ENCODE data around the gene GAB4.

Gene GAB4

DNA sequence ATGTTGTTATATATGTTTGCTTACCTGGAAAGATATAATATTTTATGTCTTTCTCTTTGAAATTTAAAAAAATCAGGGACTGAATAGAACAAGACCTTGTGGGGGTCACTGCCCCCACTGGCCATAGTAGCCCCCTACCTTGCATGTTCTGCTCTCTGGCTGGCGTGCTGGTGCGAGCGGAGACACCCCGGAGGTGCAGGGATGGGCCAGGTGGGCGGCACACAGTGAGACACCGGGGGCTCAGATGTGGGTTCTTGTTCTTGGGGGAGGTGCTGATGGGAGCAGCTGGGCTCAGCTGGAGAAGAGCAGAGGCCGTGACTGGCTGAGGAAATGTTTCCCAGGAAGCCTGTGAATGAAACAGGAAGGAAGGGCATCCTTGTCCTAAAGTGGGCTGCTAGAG is 20.2 kb downstream of the GAB4 start:
- H3K27ac ChIP-seq (ENCODE audit: low read length), result no peak overlapping the region
- no peak for DNase-seq (ENCODE audit: low read depth, low spot score)
- WGBS (ENCODE audit: insufficient coverage, insufficient read length), result no CpG with 5 or more reads among the region's 7 CpGs
- H3K4me1 ChIP-seq (ENCODE audit: control insufficient read depth, insufficient read depth, low read length), result no peaks in the 10 kb centered on the region
- H3K9me3 ChIP-seq (ENCODE audit: control insufficient read depth, insufficient read depth, low read length), result peaks cover 4% of the 10 kb centered on the region
- H3K27me3 ChIP-seq (ENCODE audit: control insufficient read depth, insufficient read depth, low read length), result no peaks in the 10 kb centered on the region
- H3K4me3 ChIP-seq (ENCODE audit: low read length), result no peak overlapping the region
- no peaks in the 10 kb centered on the region; the same call in 1 of the 2 replicates for H3K36me3 ChIP-seq (ENCODE audit: control insufficient read depth, insufficient read depth, low read length)

DNA sequence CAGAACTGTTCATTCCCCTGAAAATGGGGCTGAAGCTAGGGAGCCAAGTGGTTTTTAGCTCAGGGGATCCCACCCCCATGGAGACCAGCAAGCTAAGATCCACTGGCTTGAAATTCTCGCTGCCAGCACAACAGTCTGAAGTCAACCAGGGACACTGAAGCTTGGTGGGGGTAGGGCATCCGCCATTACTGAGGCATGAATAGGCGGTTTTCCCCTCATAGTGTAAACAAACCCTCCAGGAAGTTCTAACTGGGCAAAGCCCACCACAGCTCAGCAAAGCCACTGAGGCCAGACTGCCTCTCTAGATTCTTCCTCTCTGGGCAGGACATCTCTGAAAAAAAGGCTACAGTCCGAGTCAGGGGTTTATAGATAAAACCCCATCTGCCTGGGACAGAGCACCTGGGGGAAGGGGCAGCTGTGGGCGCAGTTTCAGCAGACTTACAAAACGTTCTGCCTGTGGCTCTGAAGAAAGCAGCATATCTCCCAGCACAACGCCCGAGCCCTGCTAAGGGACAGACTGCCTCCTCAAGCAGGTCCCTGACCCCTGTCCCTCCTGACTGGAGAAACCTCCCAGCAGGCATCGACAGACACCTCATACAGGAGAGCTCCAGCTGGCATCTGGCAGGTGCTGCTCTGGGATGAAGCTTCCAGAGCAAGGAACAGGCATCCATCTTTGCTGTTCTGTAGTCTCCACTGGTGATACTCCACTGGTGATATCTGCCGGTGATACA is 32.7 kb downstream of the GAB4 start:
- H3K9me3 ChIP-seq (ENCODE audit: control insufficient read depth, insufficient read depth, low read length), result no peaks in the 10 kb centered on the region
- no peaks in the 10 kb centered on the region; the same call in 1 of the 2 replicates for H3K4me1 ChIP-seq (ENCODE audit: control insufficient read depth, insufficient read depth, low read length)
- H3K4me3 ChIP-seq (ENCODE audit: low read length), result no peak overlapping the region
- no CpG with 5 or more reads among the region's 10 CpGs for WGBS (ENCODE audit: insufficient coverage, insufficient read length)
- no peaks in the 10 kb centered on the region for H3K27me3 ChIP-seq (ENCODE audit: control insufficient read depth, insufficient read depth, low read length)
- H3K27ac ChIP-seq (ENCODE audit: low read length), result no peak overlapping the region
- no peak for DNase-seq (ENCODE audit: low read depth, low spot score)
- no peaks in the 10 kb centered on the region for H3K36me3 ChIP-seq (ENCODE audit: control insufficient read depth, insufficient read depth, low read length)

DNA sequence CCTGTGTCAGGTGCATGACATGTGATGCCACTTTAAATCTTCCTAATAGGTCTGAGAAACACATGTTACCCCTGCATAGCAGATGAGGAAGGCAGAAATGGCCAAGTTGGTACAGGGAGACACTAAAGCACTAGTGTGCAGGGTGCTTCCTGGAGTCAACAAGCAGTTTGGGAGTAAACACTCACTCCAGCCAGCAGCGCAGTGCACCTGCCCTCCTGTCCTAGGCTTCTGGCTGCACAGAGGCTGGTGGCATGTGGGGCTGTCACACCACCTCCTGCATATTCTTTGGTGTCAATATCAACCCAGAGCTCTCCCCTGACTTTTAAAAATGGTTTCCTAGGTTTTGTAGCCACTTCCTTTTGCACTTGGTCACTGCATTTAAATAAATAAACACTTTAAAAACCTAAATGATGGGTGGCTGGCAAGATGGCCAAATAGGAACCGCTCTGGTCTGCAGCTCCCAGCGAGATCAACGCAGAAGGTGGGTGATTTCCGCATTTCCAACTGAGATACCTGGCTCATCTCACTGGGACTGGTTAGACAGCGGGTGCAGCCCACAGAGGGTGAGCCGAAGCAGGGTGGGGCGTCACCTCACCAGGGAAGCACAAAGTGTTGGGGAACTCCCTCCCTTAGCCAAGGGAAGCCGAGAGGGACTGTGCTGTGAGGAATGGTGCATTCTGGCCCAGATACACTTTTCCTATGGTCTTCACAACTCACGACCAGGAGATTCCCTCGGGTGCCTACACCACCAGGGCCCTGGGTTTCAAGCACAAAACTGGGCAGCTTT is 33.5 kb downstream of the GAB4 start:
- no peaks in the 10 kb centered on the region; the same call in 1 of the 2 replicates for H3K4me1 ChIP-seq (ENCODE audit: control insufficient read depth, insufficient read depth, low read length)
- no CpG with 5 or more reads among the region's 11 CpGs for WGBS (ENCODE audit: insufficient coverage, insufficient read length)
- H3K4me3 ChIP-seq (ENCODE audit: low read length), result no peak overlapping the region
- DNase-seq (ENCODE audit: low read depth, low spot score), result no peak
- no peak overlapping the region for H3K27ac ChIP-seq (ENCODE audit: low read length)
- H3K9me3 ChIP-seq (ENCODE audit: control insufficient read depth, insufficient read depth, low read length), result no peaks in the 10 kb centered on the region
- no peaks in the 10 kb centered on the region for H3K36me3 ChIP-seq (ENCODE audit: control insufficient read depth, insufficient read depth, low read length)
- H3K27me3 ChIP-seq (ENCODE audit: control insufficient read depth, insufficient read depth, low read length), result no peaks in the 10 kb centered on the region

DNA sequence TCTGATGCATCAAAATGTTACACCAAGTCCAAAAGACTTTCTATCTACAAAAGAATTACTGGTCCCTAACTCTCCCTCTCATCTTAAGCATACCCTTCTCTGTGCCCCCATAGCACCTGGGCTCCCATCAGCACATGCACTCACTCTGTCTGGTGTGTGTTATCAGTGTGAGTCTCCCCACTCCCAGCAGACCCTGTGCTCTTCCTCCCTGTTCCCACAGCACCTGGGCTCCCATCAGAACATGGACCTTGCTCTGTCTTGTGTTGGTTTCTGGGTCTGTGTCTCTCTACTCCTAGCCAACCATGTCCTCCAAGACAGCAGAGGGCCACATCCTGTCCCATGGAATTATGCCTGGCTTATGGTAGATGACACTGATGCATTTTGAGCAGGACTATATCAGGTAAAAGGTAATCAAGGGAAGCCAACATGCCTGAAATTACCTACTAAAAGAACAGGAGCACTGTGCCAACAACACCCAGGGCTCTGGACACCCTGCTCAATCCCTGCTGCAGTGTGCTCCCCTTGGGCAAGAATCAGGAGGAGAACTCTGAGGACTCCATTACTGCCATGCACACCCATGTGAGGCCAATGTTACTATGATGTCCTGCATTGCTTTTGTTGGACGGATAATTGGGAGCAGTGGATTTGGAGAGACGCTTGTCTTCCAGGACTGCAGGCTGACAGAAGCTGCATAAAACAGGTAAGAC is 34.3 kb downstream of the GAB4 start:
- Histone ChIP-seq H3K4me1 (ENCODE audit: control insufficient read depth, insufficient read depth, low read length) (no peaks in the 10 kb centered on the region; the same call in 1 of the 2 replicates), H3K4me3 (ENCODE audit: low read length) (no peak overlapping the region), H3K9me3 (ENCODE audit: control insufficient read depth, insufficient read depth, low read length) (no peaks in the 10 kb centered on the region), H3K36me3 (ENCODE audit: control insufficient read depth, insufficient read depth, low read length) (no peaks in the 10 kb centered on the region), H3K27me3 (ENCODE audit: control insufficient read depth, insufficient read depth, low read length) (no peaks in the 10 kb centered on the region), H3K27ac (ENCODE audit: low read length) (no peak overlapping the region)
- no peak for DNase-seq (ENCODE audit: low read depth, low spot score)
- WGBS (ENCODE audit: insufficient coverage, insufficient read length), result no CpG with 5 or more reads among the region's 2 CpGs

DNA sequence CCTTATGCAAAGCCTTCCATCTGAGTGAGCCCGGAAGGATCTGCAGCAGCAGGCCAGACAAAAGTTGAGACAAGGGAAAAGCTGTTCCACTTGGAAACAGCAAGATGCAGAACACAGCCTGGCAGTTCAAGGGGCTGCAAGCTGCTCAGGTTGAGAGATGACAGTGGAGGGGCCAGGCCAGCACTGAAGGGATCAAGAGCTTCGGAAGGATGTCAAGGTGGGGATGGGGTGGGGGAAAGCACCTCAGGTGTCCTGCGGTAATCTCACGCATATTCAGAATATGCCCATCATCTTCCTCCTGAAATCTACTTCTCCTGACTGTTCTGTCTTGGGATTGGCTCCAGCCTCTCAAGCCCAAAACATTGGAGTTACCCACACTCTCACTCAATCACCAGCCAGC is 35.7 kb downstream of the GAB4 start:
- Histone ChIP-seq H3K27ac (ENCODE audit: low read length) (no peak overlapping the region), H3K36me3 (ENCODE audit: control insufficient read depth, insufficient read depth, low read length) (no peaks in the 10 kb centered on the region), H3K4me1 (ENCODE audit: control insufficient read depth, insufficient read depth, low read length) (no peaks in the 10 kb centered on the region; the same call in 1 of the 2 replicates), H3K27me3 (ENCODE audit: control insufficient read depth, insufficient read depth, low read length) (no peaks in the 10 kb centered on the region), H3K4me3 (ENCODE audit: low read length) (no peak overlapping the region), H3K9me3 (ENCODE audit: control insufficient read depth, insufficient read depth, low read length) (no peaks in the 10 kb centered on the region)
- no CpG with 5 or more reads among the region's 4 CpGs for WGBS (ENCODE audit: insufficient coverage, insufficient read length)
- DNase-seq (ENCODE audit: low read depth, low spot score), result no peak

DNA sequence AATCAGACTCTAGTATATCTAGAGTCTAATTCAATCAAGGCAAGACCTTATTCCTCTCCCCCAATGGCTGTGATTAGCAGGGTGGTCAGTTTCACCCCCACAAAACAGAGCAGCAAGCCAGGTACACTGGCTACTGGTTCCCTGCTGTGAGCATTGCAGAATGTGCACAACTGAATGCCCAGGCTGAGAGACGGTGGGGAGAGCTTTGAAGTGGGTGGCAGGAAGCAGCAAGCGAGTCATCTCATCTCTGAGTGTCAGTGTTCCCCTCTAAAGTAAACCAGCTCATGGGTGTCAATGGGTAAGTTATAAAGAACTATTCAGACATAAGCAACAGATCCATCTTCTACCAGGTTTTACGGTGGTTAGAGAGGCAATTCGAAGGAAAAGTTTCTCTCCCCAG is 37.6 kb downstream of the GAB4 start:
- Histone ChIP-seq H3K27ac (ENCODE audit: low read length) (no peak overlapping the region), H3K4me1 (ENCODE audit: control insufficient read depth, insufficient read depth, low read length) (no peaks in the 10 kb centered on the region; the same call in 1 of the 2 replicates), H3K9me3 (ENCODE audit: control insufficient read depth, insufficient read depth, low read length) (no peaks in the 10 kb centered on the region), H3K27me3 (ENCODE audit: control insufficient read depth, insufficient read depth, low read length) (no peaks in the 10 kb centered on the region), H3K4me3 (ENCODE audit: low read length) (no peak overlapping the region), H3K36me3 (ENCODE audit: control insufficient read depth, insufficient read depth, low read length) (no peaks in the 10 kb centered on the region)
- DNase-seq (ENCODE audit: low read depth, low spot score), result no peak
- no CpG with 5 or more reads among the region's 4 CpGs for WGBS (ENCODE audit: insufficient coverage, insufficient read length)

DNA sequence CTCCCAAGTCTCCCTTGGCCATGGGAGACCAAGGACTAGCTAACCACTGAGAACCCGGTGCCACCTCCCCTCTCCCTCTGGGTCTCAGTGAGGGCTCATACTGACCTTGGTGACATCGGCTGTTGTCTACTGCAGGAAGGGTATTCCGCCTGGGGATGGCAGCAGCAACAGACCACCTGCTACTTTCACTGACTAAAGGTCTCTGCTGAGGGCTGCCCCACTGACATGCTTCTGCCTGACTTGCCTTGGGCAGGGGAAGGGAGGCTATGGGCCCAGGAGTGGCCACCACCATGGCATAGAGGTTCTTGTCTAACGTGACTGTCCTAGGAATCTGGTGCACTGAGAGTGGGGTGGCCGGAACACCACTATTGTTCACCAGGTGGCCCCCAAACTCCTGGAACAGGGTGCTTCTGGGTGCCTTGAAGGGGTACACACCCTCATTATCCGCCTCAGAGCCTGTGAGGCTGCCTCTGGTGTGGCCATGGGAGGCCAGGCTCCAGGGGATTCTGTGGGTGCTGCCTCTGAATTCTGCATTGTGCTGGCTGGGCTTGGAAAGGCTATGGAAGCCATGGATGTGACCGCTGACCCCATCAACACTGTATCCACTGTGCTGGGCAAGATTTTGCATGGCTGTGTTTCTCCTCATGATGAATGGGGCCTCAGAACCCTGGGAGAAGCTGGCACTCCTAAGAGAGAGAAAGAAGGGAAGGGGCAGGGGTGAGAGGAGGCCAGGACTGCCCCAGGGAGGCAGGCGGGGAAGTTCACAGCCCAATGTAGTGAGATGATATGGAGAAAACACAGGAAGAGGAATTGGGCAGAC is 38.3 kb downstream of the GAB4 start:
- Histone ChIP-seq H3K27me3 (ENCODE audit: control insufficient read depth, insufficient read depth, low read length) (no peaks in the 10 kb centered on the region), H3K36me3 (ENCODE audit: control insufficient read depth, insufficient read depth, low read length) (no peaks in the 10 kb centered on the region), H3K4me3 (ENCODE audit: low read length) (no peak overlapping the region), H3K4me1 (ENCODE audit: control insufficient read depth, insufficient read depth, low read length) (no peaks in the 10 kb centered on the region), H3K9me3 (ENCODE audit: control insufficient read depth, insufficient read depth, low read length) (no peaks in the 10 kb centered on the region), H3K27ac (ENCODE audit: low read length) (no peak overlapping the region)
- DNase-seq (ENCODE audit: low read depth, low spot score), result no peak
- no CpG with 5 or more reads among the region's 8 CpGs for WGBS (ENCODE audit: insufficient coverage, insufficient read length)

DNA sequence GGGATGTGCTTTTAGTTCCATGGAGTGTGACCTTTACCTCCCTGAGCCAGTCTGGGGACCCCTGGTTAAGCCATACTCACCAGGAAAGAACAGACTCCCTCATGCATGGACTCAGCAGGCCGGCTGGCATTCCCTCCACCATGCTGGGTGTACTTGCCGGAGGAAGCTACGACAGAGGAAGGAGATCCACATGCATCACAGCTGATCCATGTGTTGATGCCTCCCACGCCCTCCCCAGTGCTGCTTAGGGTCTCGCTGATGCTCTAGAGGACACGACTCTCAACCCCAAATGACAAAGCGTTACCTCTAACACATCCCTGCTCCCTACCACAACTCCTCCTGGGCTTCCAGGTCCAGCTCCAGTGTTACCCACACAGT is 39.8 kb downstream of the GAB4 start:
- no peak overlapping the region for H3K4me3 ChIP-seq (ENCODE audit: low read length)
- no peaks in the 10 kb centered on the region for H3K36me3 ChIP-seq (ENCODE audit: control insufficient read depth, insufficient read depth, low read length)
- H3K27me3 ChIP-seq (ENCODE audit: control insufficient read depth, insufficient read depth, low read length), result no peaks in the 10 kb centered on the region
- no peak overlapping the region for H3K27ac ChIP-seq (ENCODE audit: low read length)
- DNase-seq (ENCODE audit: low read depth, low spot score), result no peak
- no CpG with 5 or more reads among the region's 7 CpGs for WGBS (ENCODE audit: insufficient coverage, insufficient read length)
- no peaks in the 10 kb centered on the region for H3K4me1 ChIP-seq (ENCODE audit: control insufficient read depth, insufficient read depth, low read length)
- H3K9me3 ChIP-seq (ENCODE audit: control insufficient read depth, insufficient read depth, low read length), result no peaks in the 10 kb centered on the region

DNA sequence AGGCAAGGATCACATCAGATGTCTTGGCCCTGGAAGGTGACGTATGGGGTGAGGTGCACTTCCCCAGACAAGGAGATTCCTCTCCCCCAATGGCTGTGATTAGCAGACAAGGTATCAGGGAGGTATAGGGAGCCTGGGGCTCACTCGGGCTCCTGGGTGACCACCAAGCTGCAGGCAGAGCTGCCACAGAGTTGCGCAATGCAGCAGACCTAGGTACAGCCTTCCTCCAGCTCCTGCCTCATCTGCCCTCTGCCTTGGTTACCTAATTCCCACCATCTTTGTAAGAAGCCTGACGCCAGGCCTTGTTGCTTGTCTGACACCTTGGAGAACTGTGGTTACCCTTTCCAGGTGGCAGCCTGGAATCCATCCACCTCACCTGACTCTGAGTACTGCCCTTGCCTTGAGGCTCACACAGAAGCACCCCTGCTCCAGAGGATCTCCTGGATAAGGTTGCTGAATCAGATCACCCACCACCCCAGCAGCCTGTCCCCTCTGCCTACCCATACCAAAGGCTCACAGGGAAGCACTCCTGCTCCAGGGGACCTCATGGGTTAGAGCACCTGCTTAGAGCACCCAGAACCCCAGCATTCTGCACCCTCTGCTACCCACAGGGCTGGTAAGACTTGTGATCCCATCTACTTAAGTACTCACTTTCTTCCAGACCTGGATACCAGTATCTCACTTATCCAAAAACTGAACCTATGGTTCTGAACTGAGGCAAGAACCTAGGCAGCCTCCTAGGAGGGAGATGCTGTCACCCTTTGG is 40.4 kb downstream of the GAB4 start:
- Histone ChIP-seq H3K27ac (ENCODE audit: low read length) (no peak overlapping the region), H3K4me1 (ENCODE audit: control insufficient read depth, insufficient read depth, low read length) (no peaks in the 10 kb centered on the region), H3K36me3 (ENCODE audit: control insufficient read depth, insufficient read depth, low read length) (no peaks in the 10 kb centered on the region), H3K4me3 (ENCODE audit: low read length) (no peak overlapping the region), H3K27me3 (ENCODE audit: control insufficient read depth, insufficient read depth, low read length) (no peaks in the 10 kb centered on the region), H3K9me3 (ENCODE audit: control insufficient read depth, insufficient read depth, low read length) (no peaks in the 10 kb centered on the region)
- no peak for DNase-seq (ENCODE audit: low read depth, low spot score)
- no CpG with 5 or more reads among the region's 4 CpGs for WGBS (ENCODE audit: insufficient coverage, insufficient read length)

All from iPS DF 6.9 (cell line).